ENCODE results near the gene TRAF1.

TRAF1 gene

GRCh38 chr9:120868676-120869359, 57.8 kb downstream of the TRAF1 start:
- DNase-seq (ENCODE audit: low read depth): peak; percentile 94

- no peak for DNase-seq (ENCODE audit: low read depth)
Observed at GRCh38 chr9:120868339-120868675, 58.3 kb downstream of the TRAF1 start.

GRCh38 chr9:120867676-120868338, 58.8 kb downstream of the TRAF1 start:
- no peak for DNase-seq (ENCODE audit: low read depth)

GRCh38 chr9:120866651-120867050, 59.9 kb downstream of the TRAF1 start:
- no peak for DNase-seq (ENCODE audit: low read depth)

- DNase-seq (ENCODE audit: low read depth): no peak
Observed at GRCh38 chr9:120865809-120866208, 60.8 kb downstream of the TRAF1 start.

GRCh38 chr9:120865176-120865575, 61.4 kb downstream of the TRAF1 start:
- no peak for DNase-seq (ENCODE audit: low read depth)

GRCh38 chr9:120864719-120865118, 61.9 kb downstream of the TRAF1 start:
- DNase-seq (ENCODE audit: low read depth): no peak

GRCh38 chr9:120863833-120864232, 62.8 kb downstream of the TRAF1 start:
- no peak for DNase-seq (ENCODE audit: low read depth)

GRCh38 chr9:120862452-120862851, 64.1 kb downstream of the TRAF1 start:
- no peak for DNase-seq (ENCODE audit: low read depth)

GRCh38 chr9:120861935-120862334, 64.7 kb downstream of the TRAF1 start:
- no peak for DNase-seq (ENCODE audit: low read depth)

GRCh38 chr9:120860083-120860482, 66.5 kb downstream of the TRAF1 start:
- DNase-seq (ENCODE audit: low read depth): no peak

- no peak for DNase-seq (ENCODE audit: low read depth)
Observed at GRCh38 chr9:120859361-120859760, 67.2 kb downstream of the TRAF1 start.

- no peak for DNase-seq (ENCODE audit: low read depth)
Observed at GRCh38 chr9:120857902-120858301, 68.7 kb downstream of the TRAF1 start.

GRCh38 chr9:120857481-120857880, 69.1 kb downstream of the TRAF1 start:
- no peak for DNase-seq (ENCODE audit: low read depth)

- no peak for DNase-seq (ENCODE audit: low read depth)
Observed at GRCh38 chr9:120856700-120857099, 69.9 kb downstream of the TRAF1 start.

- no peak for DNase-seq (ENCODE audit: low read depth)
Observed at GRCh38 chr9:120855827-120856670, 70.5 kb downstream of the TRAF1 start.

- DNase-seq (ENCODE audit: low read depth): no peak
Observed at GRCh38 chr9:120854596-120855327, 71.8 kb downstream of the TRAF1 start.

GRCh38 chr9:120853198-120853597, 73.4 kb downstream of the TRAF1 start:
- no peak for DNase-seq (ENCODE audit: low read depth)

Data from stimulated activated CD8-positive, alpha-beta memory T cell treated with anti-CD3 and anti-CD28 coated beads, Interleukin-4, amount 100 ng/mL, for 24 hours (primary cell).